Chondrocyte (in vitro differentiated cells): Measurements from ENCODE around the gene GSTA2. TPM values are rescaled to one million over a fixed set of nuclear protein-coding genes. Genes with fewer than 3 reads are reported as not detected.
"Not testable (repeated sequence)": the region's sequence is repeated elsewhere in the genome, so short reads cannot be mapped to it uniquely, and the experiment has no call there.

Experiments used
- DNase-seq: peaks from one replicate; pipeline ENCODE4 v3.0.0; 2021; ENCODE audit warnings: mixed read lengths, low spot score
- H3K27ac Mint-ChIP-seq: one replicate; pipeline ENCODE4 v1.8.0; 2021; ENCODE audit warnings: mild to moderate bottlenecking, moderate library complexity, mixed read lengths; ENCODE audit not compliant: unreplicated experiment
- H3K27me3 Mint-ChIP-seq: 2 replicates; pipeline ENCODE4 v1.8.0; 2021; ENCODE audit warnings: low read depth, mixed read lengths
- H3K36me3 Mint-ChIP-seq: 2 replicates; pipeline ENCODE4 v1.8.0; 2021; ENCODE audit warnings: low read depth, mixed read lengths
- H3K4me1 Mint-ChIP-seq: 2 replicates; pipeline ENCODE4 v1.8.0; 2021; ENCODE audit warnings: low read depth, mild to moderate bottlenecking, mixed read lengths
- H3K4me3 Mint-ChIP-seq: one replicate; pipeline ENCODE4 v1.8.0; 2021; ENCODE audit warnings: mild to moderate bottlenecking, moderate library complexity, mixed read lengths; ENCODE audit not compliant: unreplicated experiment
- H3K9me3 Mint-ChIP-seq: 2 replicates; pipeline ENCODE4 v1.8.0; 2021; ENCODE audit warnings: low read depth, mixed read lengths
- CTCF ChIP-seq: fragments of 200-600 bp; sonication (generic); IDR thresholded peaks from 2 replicates; pipeline ENCODE4 v1.5.0; 2021; ENCODE audit warnings: antibody characterized with exemption, mild to moderate bottlenecking, moderate library complexity
- total RNA-seq: library from RNA; stranded (reverse); gene quantifications from 3 replicates; pipeline ENCODE4 v1.2.1, GENCODE V29; 2021

GSTA2 gene
- total RNA-seq, 1 donor from 2014 or later = not detected

DNA sequence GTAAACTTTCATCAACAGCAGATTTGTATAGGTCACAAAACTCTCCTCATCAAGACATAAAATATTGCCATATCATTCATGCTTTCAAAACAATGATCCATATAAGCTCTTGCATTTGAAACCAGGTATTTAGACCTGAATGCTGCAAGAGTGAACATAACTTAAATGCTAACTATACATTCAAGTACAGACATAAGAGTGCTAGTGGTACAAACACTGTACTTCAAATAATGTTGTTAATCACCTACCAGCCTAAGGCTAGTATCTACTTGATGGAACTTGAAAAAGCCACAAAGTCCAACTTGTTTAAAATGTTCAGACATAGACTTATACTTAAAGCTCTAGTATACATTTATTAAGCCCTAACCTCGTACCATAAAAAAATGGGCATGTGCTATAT is 16.0 kb upstream of the GSTA2 start:
- no peaks in the 10 kb centered on the region for H3K4me1 Mint-ChIP-seq
- peaks cover 11% of the 10 kb centered on the region for H3K27me3 Mint-ChIP-seq
- H3K4me3 Mint-ChIP-seq = no peak overlapping the region
- H3K27ac Mint-ChIP-seq = no peak overlapping the region
- H3K9me3 Mint-ChIP-seq = peaks cover 6% of the 10 kb centered on the region
- TF ChIP-seq CTCF = no peak
- no peaks in the 10 kb centered on the region for H3K36me3 Mint-ChIP-seq
- DNase-seq = no peak

- not testable (repeated sequence) for H3K27ac Mint-ChIP-seq, DNase-seq, H3K4me3 Mint-ChIP-seq, H3K4me1 Mint-ChIP-seq, H3K9me3 Mint-ChIP-seq, H3K36me3 Mint-ChIP-seq
- peaks cover 16% of the 10 kb centered on the region for H3K27me3 Mint-ChIP-seq
These were observed 13.6 kb upstream of the GSTA2 start for GRCh38 chr6:52776711-52777351.

- H3K36me3 Mint-ChIP-seq, H3K27me3 Mint-ChIP-seq, DNase-seq, H3K27ac Mint-ChIP-seq, H3K4me1 Mint-ChIP-seq, H3K4me3 Mint-ChIP-seq, H3K9me3 Mint-ChIP-seq: not testable (repeated sequence)
These were observed 6.1 kb upstream of the GSTA2 start for GRCh38 chr6:52769399-52769798.

- not testable (repeated sequence) for H3K4me3 Mint-ChIP-seq, DNase-seq, H3K9me3 Mint-ChIP-seq, H3K4me1 Mint-ChIP-seq, H3K27me3 Mint-ChIP-seq, H3K27ac Mint-ChIP-seq, H3K36me3 Mint-ChIP-seq
These were observed 4.4 kb upstream of the GSTA2 start for GRCh38 chr6:52767658-52768057.

DNA sequence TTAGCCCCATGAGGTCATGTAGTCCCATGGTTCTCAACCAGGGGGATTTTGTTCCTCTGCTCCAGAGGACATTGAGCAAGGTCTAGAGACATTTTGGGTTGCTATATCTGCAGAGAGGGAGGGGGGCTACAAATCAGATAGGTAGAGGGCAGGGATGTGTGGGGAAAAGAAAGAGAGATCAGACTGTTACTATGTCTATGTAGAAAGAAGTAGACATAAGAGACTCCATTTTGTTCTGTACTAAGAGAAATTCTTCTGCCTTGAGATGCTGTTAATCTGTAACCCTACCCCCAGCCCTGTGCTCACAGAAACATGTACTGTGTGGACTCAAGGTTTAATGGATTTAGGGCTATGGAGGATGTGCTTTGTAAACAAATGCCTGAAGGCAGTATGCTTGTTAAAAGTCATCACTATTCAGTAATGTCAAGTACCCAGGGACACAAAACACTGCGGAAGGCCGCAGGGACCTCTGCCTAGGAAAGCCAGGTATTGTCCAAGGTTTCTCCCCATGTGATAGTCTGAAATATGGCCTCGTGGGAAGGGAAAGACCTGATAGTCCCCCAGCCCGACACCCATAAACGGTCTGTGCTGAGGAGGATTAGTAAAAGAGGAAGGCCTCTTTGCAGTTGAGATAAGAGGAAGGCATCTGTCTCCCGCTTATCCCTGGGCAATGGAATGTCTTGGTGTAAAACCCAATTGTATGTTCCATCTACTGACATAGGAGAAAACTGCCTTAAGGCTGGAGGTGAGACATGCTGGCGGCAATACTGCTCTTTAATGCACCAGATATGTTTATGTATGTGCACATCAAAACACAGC is 1.4 kb downstream of the GSTA2 start:
- not testable (repeated sequence) for H3K36me3 Mint-ChIP-seq, H3K4me1 Mint-ChIP-seq, H3K4me3 Mint-ChIP-seq, H3K27ac Mint-ChIP-seq, H3K9me3 Mint-ChIP-seq, H3K27me3 Mint-ChIP-seq, DNase-seq

DNA sequence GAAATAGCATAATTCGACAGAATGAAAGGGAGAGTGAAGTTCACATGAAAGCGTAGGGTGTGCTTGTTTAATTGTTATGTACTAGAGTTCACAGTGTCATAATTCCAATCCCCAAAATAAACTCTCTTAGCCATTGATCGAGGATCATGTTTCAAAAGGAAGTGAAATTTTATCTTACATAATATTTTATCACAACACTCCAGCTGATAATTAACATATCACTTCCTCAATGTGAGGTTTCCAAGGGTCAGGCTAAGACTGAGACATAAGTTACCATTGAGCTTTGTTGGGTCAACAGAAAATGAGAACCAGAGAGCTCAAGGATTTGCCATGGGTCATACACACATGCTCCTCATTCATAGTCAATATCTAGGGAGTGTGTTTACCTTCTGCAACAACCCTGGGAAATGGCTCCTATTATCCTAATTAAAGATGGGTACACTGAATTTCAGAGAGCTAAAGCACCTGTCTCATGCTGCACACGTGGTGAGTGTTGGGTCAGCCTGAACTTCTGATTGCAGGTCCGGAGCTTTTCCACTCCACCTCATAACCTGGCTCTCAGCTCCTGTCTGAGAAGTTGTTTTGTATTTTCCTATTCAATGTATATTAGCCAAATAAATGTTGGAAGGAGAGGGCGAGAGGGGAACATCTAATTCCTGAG is 3.0 kb downstream of the GSTA2 start:
- Mint-ChIP-seq H3K36me3 (peaks cover 2% of the 10 kb centered on the region), H3K9me3 (no peaks in the 10 kb centered on the region), H3K27ac (no peak overlapping the region), H3K4me3 (no peak overlapping the region), H3K4me1 (peaks cover 4% of the 10 kb centered on the region), H3K27me3 (peaks cover 9% of the 10 kb centered on the region)
- no peak for TF ChIP-seq CTCF
- DNase-seq = no peak

DNA sequence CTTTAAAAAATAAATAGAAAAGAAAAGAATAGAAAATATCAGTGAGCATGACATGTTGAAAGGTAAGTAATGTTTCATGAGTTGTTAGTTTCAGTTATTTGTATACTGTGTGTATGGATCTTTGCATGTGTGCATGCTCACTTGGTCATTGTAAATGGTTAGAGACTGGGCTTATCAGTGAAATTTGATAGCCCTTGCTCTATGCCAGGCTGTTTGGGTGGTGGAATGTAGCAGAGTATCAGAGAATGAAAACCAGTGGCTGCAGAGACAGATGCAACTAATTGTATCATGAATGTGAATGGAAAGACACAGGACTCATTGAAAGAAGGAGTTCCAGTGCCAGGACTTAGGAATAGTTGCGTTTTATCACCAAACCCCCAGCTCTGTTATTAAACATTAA is 4.2 kb downstream of the GSTA2 start:
- Mint-ChIP-seq H3K36me3 (peaks cover 2% of the 10 kb centered on the region), H3K9me3 (no peaks in the 10 kb centered on the region), H3K4me3 (no peak overlapping the region), H3K27me3 (peaks cover 9% of the 10 kb centered on the region), H3K27ac (no peak overlapping the region), H3K4me1 (peaks cover 4% of the 10 kb centered on the region)
- DNase-seq = no peak
- TF ChIP-seq CTCF = no peak

GRCh38 chr6:52757651-52758338 is 5.5 kb downstream of the GSTA2 start:
- not testable (repeated sequence) for DNase-seq, H3K9me3 Mint-ChIP-seq, H3K4me1 Mint-ChIP-seq, H3K27ac Mint-ChIP-seq, H3K4me3 Mint-ChIP-seq, H3K36me3 Mint-ChIP-seq, H3K27me3 Mint-ChIP-seq
